ENCODE results near the gene TLR6.
"Not testable (repeated sequence)": the region's sequence is repeated elsewhere in the genome, so short reads cannot be mapped to it uniquely, and the experiment has no call there.

TLR6 gene

GRCh38 chr4:38785041-38785790, 71.4 kb downstream of the TLR6 start:
- no peak for DNase-seq

GRCh38 chr4:38784141-38784540, 72.5 kb downstream of the TLR6 start:
- DNase-seq, result no peak

- DNase-seq, result no peak
Observed at GRCh38 chr4:38783109-38783460, 73.5 kb downstream of the TLR6 start.

GRCh38 chr4:38782452-38783108, 74.0 kb downstream of the TLR6 start, which contains the start of gene TLR10:
Gene TLR10 (minus strand): TSS chr4:38782990. CDS start chr4:38775590, 7,400 bp downstream.
- peak; percentile 20 for DNase-seq

GRCh38 chr4:38781854-38782261, 74.8 kb downstream of the TLR6 start:
- DNase-seq, result no peak

GRCh38 chr4:38780833-38781484, 75.7 kb downstream of the TLR6 start:
- no peak for DNase-seq

- DNase-seq, result no peak
Observed at GRCh38 chr4:38779790-38780189, 76.8 kb downstream of the TLR6 start.

- DNase-seq, result not testable (repeated sequence)
Observed at GRCh38 chr4:38777925-38778324, 78.7 kb downstream of the TLR6 start.

GRCh38 chr4:38775326-38775725, 81.3 kb downstream of the TLR6 start:
- DNase-seq, result no peak

- no peak for DNase-seq
Observed at GRCh38 chr4:38774181-38774955, 82.2 kb downstream of the TLR6 start.

Data from effector CD4-positive, alpha-beta T cell (primary cell).